AG09319 (cell line): ENCODE data around the gene PTAR1.

ENCODE experiments used
- DNase-seq: peaks from one replicate; pipeline ENCODE4 v3.0.0-alpha.2; 2010; ENCODE audit warnings: low read depth; ENCODE audit errors: extremely low read depth
- CTCF ChIP-seq: IDR thresholded peaks from 2 replicates; pipeline ENCODE4 v1.5.1; 2011; ENCODE audit warnings: low read depth, mild to moderate bottlenecking, inconsistent platforms, low read length, moderate library complexity

Gene PTAR1

DNA sequence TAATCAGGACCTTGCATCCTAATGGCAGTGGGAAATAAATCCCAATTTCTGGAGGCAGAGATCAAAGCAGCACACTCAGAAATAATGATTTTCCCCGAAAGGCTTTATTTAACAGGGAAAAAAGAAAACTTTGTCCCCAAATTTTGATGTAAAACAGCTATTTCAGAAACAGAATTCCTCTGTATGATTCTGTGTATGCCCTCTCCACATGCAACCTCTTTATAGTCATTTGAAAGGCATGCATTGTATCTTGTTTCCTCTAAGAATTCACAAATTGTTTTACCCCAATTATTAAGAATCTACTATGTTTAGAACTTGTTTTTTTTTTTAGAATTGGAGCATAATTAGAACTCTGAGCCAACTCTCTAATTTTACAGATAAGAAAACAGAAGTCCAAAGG is 2.7 kb upstream of the PTAR1 start:
- DNase-seq: no peak
- TF ChIP-seq CTCF: no peak

GRCh38 chr9:69760278-69760610 is 433 bp upstream of the PTAR1 start:
- DNase-seq: no peak
- TF ChIP-seq CTCF: no peak

DNA sequence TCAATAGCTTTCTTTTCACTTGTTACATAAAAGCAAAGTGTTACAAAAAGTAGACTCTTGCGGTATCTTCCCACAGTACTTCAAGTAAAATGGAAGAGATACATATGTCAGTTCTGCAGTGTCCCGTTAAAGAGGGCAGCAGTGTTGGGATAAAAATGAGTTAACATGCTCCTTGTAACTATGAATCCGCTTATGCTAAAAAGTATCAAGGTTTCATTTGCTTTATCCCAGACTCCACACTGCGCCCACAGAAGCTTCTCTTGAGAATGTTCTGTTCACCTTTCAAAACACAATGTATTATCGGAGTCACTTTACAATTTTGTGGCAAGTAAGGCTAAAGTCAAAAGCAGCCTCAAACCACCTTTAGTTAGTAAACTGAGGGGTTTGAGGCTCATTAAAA is 790 bp downstream of the PTAR1 start:
- DNase-seq: no peak

DNA sequence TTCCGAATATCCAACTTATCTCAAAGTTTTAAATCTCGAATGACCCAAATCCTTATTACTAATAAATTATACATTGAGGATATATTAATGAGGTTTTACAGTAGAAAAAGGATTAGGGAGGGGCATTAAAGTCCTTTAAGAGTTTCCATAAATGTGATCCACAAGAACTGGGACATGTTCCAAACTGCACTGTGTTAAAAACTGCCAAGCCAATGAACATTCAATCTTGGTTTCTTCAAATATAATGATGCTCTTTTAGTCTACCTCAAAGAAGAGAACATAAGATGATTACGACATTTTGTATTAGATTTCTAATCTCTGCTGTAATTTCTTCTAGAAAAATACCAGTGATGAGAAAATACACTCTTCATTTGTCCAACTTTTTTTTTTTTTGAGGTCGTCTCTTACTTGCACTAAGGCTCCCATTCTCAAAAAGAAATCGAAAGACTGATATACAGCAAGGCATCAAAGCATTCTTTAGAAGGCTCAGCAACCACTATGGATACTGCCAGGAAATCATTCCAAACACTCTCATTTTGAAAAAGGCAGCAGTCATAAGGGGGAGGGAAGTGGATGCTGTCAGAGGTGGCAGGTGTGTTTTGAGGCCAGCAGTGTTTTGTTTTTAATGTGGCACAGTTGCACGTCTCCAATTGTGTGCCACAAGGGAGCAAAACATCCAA is 1.7 kb downstream of the PTAR1 start:
- DNase-seq: no peak
- no peak for TF ChIP-seq CTCF

More for the DNA sequence above, 790 bp downstream of the PTAR1 start:
- TF ChIP-seq CTCF: no peak

GRCh38 chr9:69755205-69755604 is 4.6 kb downstream of the PTAR1 start:
- DNase-seq: no peak
- no peak for TF ChIP-seq CTCF

- no peak for DNase-seq
- no peak for TF ChIP-seq CTCF
Observed at GRCh38 chr9:69753830-69754229, 6.0 kb downstream of the PTAR1 start.

DNA sequence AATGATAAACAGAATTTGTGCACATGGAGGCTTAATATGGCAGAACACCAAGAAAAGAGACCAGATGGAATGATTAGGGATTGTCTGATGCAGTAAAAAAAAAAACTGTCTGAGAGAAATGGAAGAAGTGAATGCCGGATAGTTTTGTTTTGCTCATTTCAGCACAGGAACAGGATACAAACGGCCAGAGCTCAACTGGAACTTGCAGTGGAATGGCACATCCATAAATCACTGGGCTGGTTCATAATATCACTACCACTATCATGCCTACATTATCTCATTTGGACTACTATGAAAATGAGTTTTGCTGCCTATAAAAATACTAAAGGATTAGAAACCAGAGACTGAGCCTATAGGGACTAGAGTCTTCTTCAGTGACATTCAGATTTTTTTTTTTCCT is 9.7 kb downstream of the PTAR1 start:
- DNase-seq: no peak
- no peak for TF ChIP-seq CTCF
